SKM-1 (cell line): ENCODE results near the gene SLC2A6.

Experiments used
- DNase-seq: peaks from one replicate; lab custom pipeline; 2025; ENCODE audit not compliant: unreplicated experiment; lab: John Stamatoyannopoulos, UW

Gene SLC2A6

GRCh38 chr9:133483611-133484010 is 4.7 kb upstream of the SLC2A6 start:
- no peak for DNase-seq

DNA sequence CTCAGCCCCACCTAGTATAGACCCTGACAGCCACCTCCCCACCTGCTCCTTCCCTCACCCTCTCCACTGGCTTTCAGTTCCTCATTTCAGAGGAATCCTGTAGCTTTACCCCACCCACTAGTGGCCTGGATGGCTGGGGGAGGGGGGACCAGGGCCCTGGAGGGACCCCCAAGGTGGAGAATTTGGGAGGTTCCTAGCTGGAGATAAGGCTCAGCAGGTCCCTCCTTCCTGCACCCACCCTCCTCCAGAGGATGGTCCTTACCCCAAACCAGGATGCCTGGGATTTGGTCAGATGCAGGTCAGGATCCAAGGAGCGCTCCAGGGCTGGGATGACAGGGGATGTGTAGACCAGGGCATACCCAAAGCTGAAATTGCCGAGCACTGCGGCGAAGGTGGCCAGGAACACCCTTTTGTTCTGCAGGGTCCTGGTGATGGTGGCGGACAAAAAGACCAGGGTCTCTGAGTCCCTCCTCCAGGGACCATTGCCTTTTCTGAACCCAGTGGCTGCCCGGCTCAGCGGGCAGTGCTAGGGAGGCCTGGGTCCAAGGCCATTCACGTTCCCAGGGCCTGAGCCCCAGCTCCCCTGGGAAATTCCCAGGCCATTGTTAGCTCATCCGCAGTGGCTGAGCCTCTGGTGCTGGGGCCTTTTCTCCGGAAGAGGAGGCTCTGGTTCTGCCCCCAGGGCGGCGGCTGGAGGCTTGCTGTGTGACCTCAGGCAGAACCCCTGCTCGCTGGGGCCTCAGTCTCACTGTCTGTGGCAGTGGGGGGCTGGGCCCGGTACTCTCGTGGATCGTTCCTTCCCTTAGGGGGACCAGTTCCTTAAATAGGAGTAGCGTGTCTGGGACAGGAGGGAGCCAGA is 678 bp downstream of the SLC2A6 start:
- peak; percentile 18 for DNase-seq

GRCh38 chr9:133477461-133477860 is 1.4 kb downstream of the SLC2A6 start:
- DNase-seq: no peak

DNA sequence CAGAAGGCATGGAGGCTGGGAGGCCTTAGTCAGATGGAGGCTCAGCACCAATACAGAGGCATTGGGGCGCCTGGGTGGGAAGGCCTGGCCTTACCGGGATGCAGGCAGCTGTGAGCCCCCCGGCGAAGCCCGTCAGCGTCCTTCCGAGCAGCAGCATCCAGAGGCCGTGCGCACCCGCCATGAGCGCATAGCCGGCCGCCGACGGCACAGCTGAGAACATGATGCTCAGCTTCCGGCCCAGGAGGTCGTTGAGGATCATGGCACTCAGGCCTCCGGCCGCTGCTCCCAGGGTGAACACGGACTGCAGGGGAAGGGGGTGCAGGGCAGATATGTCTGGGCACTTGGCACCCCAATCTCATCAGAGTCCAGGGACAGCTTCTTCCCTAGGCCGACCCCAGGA is 2.0 kb downstream of the SLC2A6 start:
- DNase-seq: no peak

DNA sequence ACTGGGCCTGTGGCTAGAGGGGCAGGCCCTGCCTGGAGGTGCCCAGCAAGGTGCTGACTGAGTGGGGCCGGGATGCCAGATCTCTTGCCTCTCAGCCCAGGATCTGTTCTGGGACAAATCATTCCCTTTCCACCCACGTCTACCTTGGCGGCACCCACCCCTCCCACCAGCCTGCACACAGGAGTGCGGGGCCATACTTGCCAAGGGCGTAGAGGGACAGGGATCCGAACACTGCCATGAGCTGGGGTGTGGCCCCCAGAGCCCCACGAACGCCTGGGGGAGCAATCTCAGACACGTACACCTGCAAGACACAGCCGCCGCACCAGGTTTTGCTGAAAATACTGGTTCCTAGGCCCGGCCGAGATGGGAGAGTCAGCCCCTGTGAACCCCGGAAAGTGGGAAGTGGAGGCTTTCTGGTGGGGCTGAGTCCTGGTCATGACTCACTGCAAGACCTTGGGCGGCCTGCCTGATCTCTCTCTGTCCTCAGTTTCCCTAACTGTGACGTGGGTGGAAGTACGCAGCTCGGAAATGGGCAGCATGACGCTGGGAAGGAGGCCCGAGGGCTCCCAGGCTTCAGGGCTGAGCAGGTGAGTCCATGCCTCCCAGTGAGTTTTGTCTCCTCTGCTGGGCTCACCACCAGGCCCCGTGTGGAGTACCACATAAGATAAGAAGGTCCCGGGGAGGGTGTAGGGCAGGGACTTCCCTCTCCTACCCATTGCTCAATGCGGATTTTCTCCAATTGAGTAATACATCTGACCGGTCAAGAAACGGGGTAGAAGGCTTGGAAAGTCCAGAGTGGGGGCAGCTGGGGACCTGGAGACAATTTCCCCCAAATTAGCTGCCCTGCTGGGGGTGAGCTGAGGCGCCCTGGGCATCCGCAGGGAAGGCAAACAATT is 2.6 kb downstream of the SLC2A6 start:
- peak; percentile 48 for DNase-seq

- DNase-seq: no peak
These were observed 3.4 kb downstream of the SLC2A6 start for GRCh38 chr9:133475292-133476012.

DNA sequence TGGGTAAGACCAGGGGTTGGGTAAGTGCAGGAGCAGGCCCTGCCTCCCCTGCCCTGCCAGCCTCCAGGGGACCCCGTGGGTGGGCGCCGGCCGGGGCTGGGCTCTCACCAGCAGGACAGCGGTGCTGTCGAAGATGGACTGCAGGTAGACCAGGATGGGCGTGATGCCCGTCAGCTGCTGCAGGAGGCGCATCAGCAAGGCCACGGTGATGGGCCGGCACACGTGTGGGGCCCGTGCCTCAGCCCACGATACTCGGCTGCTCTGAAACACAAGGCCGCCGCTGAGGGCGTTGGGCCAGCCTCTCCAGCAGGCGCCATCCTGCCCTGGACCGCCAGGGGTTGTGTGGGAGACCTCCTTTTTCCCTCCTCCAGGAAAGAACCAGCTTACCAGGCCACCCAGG is 4.0 kb downstream of the SLC2A6 start:
- no peak for DNase-seq

DNA sequence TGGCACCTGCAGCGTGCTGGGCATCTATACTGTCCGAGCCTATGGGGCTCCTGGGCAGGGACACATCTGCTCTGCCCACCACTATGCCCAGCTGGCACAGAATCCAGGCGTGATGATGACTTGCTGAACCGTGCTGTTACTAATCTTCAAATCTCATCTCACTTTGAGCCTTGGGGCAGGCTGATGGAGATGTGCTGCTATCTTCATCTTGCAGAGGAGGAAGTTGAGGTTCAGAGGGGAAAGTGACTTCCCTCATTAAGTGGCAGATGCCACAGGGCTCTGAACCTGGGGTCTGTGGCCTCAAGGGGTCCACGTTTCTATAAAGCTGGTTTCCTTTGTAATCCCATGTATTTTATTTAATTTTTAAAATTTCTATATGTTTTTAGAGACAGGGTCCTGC is 4.7 kb downstream of the SLC2A6 start:
- DNase-seq: no peak

DNA sequence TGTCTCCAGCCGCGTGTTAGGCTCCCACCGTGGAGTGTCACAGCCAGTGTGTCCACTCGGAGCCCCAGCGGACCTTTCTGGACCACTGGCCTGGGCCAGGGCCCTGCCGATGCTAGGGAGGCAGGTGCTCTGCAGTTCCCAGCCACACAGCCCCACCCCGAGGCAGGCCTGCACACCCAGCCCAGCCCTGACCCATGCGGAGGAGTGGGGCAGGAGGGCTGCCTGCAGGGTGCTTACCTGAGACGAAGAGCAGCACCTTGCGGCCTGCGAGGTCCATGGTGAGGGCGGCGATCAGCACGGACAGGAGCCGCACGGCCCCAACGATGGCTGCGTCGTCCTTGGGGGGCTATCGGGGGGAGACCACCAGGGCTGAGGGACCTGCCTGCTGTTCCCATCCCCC is 5.2 kb downstream of the SLC2A6 start:
- no peak for DNase-seq

- no peak for DNase-seq
These were observed 6.0 kb downstream of the SLC2A6 start for GRCh38 chr9:133472753-133473378.

DNA sequence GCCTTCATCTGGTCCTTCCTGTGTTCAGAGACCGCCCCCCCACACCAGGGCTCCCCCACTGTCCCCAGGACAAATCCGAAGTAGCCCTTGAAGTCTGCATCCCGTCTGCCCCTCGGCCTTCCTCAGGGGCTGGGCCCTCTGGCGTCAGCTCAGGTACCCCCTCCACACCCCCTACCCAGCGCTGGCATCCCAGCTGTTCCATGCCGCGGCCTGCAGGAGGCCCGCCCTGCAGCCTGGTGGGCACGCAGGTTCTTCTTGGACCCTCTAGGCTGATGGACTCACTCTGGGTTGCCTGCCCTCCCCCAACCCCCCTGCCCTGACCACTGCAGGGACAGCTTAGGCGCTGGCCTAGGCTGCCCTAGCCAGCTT is 6.6 kb downstream of the SLC2A6 start:
- DNase-seq: no peak

DNA sequence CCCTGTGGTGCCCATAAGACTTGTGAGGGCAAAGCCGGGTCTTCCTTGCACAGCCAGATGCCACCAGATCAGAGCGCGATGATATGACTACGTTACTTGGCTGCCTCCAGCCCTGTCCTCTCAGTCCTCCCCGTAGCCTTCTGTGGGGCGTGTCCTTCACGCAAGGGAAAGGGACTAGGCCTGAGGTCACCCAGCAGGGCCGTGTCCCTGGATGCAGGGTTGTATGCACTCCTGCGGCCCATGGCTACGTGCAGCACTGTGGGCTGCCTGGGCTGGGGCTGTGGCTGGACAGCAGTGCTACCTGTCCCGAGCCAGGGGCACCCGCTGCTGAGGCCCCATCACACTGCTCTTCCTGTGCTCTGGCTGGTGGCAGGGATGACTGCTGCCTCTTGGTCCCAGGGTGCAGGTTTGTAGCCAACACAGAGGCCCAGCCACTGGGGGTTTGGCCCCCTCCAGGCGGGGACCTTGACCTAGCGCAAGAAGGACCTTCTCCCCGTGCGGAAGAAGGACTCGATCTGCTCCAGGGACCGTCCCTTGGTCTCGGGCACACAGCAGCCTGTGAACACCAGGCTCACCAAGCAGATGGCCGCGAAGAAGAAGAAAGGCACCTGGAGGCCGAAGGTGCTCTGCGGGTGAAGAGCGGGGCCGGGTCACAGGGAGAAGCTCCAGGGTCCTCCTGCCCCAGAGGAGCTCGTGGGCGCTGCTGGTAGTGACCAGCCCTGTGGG is 7.2 kb downstream of the SLC2A6 start:
- DNase-seq: no peak

DNA sequence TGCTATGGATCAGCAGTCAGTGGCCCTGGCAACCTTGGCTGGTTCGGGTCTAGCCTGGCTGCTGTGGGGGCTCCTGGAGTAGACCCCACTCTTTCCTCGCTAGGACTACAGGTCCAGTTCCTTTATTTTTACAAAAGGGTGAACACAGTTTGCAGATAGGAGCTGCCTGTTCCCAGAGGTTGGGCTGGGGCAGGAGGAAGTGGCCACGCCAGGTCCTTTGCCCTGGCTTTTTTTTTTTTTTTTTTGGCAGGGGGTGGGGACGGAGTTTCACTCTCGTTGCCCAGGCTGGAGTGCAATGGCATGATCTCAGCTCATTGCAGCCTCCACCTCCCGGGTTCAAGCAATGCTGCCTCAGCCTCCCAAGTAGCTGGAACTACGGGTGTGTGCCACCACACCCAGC is 7.9 kb downstream of the SLC2A6 start:
- no peak for DNase-seq

- no peak for DNase-seq
These were observed 8.4 kb downstream of the SLC2A6 start for GRCh38 chr9:133470427-133470924.

- no peak for DNase-seq
These were observed 10.0 kb downstream of the SLC2A6 start for GRCh38 chr9:133468777-133469421.

- no peak for DNase-seq
These were observed 10.5 kb downstream of the SLC2A6 start for GRCh38 chr9:133468374-133468773.

- no peak for DNase-seq
These were observed 11.8 kb downstream of the SLC2A6 start for GRCh38 chr9:133467101-133467500.

GRCh38 chr9:133465984-133466383 is 12.9 kb downstream of the SLC2A6 start:
- DNase-seq: no peak

- DNase-seq: no peak
These were observed 14.3 kb downstream of the SLC2A6 start for GRCh38 chr9:133464638-133465037.
